HEK293 (cell line): ENCODE measurements around the gene SQOR.

ENCODE experiments used
- ZBTB44 ChIP-seq: fragments of 450-650 bp; IDR thresholded peaks from 2 replicates; pipeline ENCODE4 v1.5.1; 2018; ENCODE audit warnings: missing biosample characterization, mild to moderate bottlenecking, missing genetic modification characterization
- TF ChIP-seq, protein P1 (sequence below): fragments of 450-650 bp; formaldehyde crosslinking; conservative IDR thresholded peaks from 2 replicates; pipeline ENCODE4 v1.5.1; 2016; ENCODE audit warnings: low read depth, missing biosample characterization, missing genetic modification characterization
- TF ChIP-seq, protein P2 (sequence below): fragments of 450-650 bp; formaldehyde crosslinking; IDR thresholded peaks from 2 replicates; pipeline ENCODE4 v1.5.1; 2016; ENCODE audit warnings: missing biosample characterization, missing genetic modification characterization

DNA sequence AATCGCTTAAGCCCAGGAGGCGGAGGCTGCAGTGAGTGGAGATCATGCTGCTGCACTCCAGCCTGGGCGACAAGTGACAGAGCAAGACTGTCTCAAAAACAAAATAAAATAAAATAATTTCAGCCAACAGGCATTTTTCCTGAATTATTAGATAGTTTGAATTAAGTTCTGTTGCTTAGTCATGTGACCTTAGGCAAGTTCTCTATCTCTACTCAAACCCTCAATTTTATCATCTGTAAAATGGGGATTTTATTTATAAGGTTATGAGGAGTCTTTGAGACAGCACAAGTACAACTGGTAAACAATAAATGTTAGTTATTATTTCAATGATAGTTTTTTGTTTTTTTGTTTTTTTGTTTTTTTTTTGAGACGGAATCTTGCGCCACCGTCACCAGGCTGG lies 13.0 kb downstream of the SQOR start:
- TF ChIP-seq, protein P1, sequence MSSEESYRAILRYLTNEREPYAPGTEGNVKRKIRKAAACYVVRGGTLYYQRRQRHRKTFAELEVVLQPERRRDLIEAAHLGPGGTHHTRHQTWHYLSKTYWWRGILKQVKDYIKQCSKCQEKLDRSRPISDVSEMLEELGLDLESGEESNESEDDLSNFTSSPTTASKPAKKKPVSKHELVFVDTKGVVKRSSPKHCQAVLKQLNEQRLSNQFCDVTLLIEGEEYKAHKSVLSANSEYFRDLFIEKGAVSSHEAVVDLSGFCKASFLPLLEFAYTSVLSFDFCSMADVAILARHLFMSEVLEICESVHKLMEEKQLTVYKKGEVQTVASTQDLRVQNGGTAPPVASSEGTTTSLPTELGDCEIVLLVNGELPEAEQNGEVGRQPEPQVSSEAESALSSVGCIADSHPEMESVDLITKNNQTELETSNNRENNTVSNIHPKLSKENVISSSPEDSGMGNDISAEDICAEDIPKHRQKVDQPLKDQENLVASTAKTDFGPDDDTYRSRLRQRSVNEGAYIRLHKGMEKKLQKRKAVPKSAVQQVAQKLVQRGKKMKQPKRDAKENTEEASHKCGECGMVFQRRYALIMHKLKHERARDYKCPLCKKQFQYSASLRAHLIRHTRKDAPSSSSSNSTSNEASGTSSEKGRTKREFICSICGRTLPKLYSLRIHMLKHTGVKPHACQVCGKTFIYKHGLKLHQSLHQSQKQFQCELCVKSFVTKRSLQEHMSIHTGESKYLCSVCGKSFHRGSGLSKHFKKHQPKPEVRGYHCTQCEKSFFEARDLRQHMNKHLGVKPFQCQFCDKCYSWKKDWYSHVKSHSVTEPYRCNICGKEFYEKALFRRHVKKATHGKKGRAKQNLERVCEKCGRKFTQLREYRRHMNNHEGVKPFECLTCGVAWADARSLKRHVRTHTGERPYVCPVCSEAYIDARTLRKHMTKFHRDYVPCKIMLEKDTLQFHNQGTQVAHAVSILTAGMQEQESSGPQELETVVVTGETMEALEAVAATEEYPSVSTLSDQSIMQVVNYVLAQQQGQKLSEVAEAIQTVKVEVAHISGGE (tag by site-specific recombination), result no peak
- TF ChIP-seq, protein P2, sequence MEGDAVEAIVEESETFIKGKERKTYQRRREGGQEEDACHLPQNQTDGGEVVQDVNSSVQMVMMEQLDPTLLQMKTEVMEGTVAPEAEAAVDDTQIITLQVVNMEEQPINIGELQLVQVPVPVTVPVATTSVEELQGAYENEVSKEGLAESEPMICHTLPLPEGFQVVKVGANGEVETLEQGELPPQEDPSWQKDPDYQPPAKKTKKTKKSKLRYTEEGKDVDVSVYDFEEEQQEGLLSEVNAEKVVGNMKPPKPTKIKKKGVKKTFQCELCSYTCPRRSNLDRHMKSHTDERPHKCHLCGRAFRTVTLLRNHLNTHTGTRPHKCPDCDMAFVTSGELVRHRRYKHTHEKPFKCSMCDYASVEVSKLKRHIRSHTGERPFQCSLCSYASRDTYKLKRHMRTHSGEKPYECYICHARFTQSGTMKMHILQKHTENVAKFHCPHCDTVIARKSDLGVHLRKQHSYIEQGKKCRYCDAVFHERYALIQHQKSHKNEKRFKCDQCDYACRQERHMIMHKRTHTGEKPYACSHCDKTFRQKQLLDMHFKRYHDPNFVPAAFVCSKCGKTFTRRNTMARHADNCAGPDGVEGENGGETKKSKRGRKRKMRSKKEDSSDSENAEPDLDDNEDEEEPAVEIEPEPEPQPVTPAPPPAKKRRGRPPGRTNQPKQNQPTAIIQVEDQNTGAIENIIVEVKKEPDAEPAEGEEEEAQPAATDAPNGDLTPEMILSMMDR, result no peak
- TF ChIP-seq ZBTB44 (tag by site-specific recombination), result no peak
